ENCODE results near the gene RAB11FIP3. TPM values are rescaled to one million over a fixed set of nuclear protein-coding genes. Genes with fewer than 3 reads are reported as not detected.

The RAB11FIP3 gene
- total and polyA plus RNA-seq, 2 of the 13 experiments (the other 11 are each of a cell fraction or from before 2014, with no cell fraction given), result 34.3 to 57.6 TPM

GRCh38 chr16:396605-397004 is 28.8 kb upstream of the RAB11FIP3 start (continued):
- TF ChIP-seq ZNF468 (CRISPR knock-in tag; IDR thresholded peaks at IDR 0.05) (0 out of 2 replicates have a peak, but pooled peaks have one; percentile 4), ZNF335 (CRISPR knock-in tag; IDR thresholded peaks at IDR 0.05) (no peak), NR2F2 (IDR thresholded peaks at IDR 0.05; ENCODE audit: borderline replicate concordance, low read depth) (no peak), KAT8 (CRISPR knock-in tag; IDR thresholded peaks at IDR 0.05) (no peak), DDIT3 (CRISPR knock-in tag; IDR thresholded peaks at IDR 0.05) (no peak), ZNF629 (CRISPR knock-in tag; conservative IDR thresholded peaks at IDR 0.05) (no peak), GMEB2 (CRISPR knock-in tag; IDR thresholded peaks at IDR 0.05; ENCODE audit: low read depth) (no peak), MAFK (conservative IDR thresholded peaks at IDR 0.05 in 1 of 2, IDR thresholded peaks at IDR 0.05 in 1 of 2; ENCODE audit: low read length in 2 of 2) (no peak), CREM (IDR thresholded peaks at IDR 0.05) (no peak), CREM (CRISPR knock-in tag; IDR thresholded peaks at IDR 0.05) (no peak), ZNF124 (CRISPR knock-in tag; IDR thresholded peaks at IDR 0.05) (no peak), ZNF563 (CRISPR knock-in tag; IDR thresholded peaks at IDR 0.05) (no peak), ZNF781 (CRISPR knock-in tag; IDR thresholded peaks at IDR 0.05; ENCODE audit: borderline replicate concordance, not compliant biosample characterization) (peak; percentile 56), SP5 (CRISPR knock-in tag; IDR thresholded peaks at IDR 0.05; ENCODE audit: borderline replicate concordance, low read depth) (0 out of 2 replicates have a peak, but pooled peaks have one; percentile 19), RFXAP (CRISPR knock-in tag; IDR thresholded peaks at IDR 0.05; ENCODE audit: borderline replicate concordance) (no peak), SCMH1 (CRISPR knock-in tag; IDR thresholded peaks at IDR 0.05; ENCODE audit: borderline replicate concordance) (no peak), ZNF17 (CRISPR knock-in tag; IDR thresholded peaks at IDR 0.05) (no peak), ZNF296 (CRISPR knock-in tag; conservative IDR thresholded peaks at IDR 0.05) (no peak), ZNF280D (CRISPR knock-in tag; IDR thresholded peaks at IDR 0.05) (0 out of 2 replicates have a peak, but pooled peaks have one; percentile 21), ZNF678 (CRISPR knock-in tag; IDR thresholded peaks at IDR 0.05) (no peak), HDAC2 (CRISPR knock-in tag; IDR thresholded peaks at IDR 0.05) (peak; percentile 56), PHF21A (CRISPR knock-in tag; IDR thresholded peaks at IDR 0.05) (peak; percentile 51), PREB (CRISPR knock-in tag; IDR thresholded peaks at IDR 0.05) (no peak)
